ENCODE results near the gene FOXP1. TPM values are rescaled to one million over a fixed set of nuclear protein-coding genes. Genes with fewer than 3 reads are reported as not detected.

The FOXP1 gene
- total RNA-seq, 1 experiment from 2014 or later, result 22.1 TPM

DNA sequence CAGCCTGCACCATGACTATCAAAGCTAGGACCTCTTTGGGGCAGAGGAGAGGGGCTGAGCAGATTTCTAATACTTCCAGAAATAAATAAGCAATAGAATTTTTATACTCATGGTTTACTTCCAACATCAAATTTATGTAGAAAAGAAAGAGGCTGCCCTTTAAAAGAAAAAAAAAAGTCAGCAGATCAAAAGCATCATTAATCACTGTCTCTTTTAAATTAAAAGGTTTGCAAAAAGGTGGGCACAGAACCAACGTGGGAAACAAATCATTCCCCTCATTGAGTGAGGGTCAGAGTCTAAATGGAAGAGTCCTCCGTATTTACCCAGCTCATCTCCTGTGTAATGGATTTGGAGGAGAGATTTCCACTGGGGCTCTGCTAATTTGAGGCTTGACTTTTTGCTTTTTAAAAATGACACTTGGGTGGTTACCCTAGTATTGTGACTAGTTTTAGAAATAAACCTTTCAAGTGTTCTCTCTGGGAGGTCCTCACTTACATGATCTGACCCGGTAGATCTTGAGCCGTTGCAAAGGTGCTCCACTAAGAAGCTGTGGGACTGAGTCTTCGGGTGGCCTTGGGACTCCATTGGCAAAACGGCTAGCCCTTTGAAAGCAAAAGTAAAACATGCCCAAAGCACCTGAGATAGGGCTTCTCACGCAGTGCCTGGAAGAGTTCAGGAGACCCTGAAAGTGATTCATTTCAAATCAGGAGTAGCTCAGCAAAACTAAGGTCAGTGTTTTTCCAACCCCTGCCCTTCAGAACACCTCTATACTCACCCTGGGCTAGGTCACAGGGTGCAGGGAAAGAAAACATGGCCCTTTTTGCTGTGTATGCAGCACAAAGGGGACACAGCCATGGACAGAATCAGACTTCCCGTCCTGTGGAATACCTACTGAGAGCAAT is 320.9 kb downstream of the FOXP1 start:
- Histone ChIP-seq H3K27ac (no peak overlapping the region), H3K27me3 (replicated peaks) (no peaks in the 10 kb centered on the region), H3K36me3 (no peaks in the 10 kb centered on the region), H3K9me3 (replicated peaks) (no peaks in the 10 kb centered on the region), H3K4me3 (no peak overlapping the region), H3K4me1 (replicated peaks) (peaks cover 22% of the 10 kb centered on the region)
- DNase-seq (ENCODE audit: low read depth in 1 of 2, low spot score in 2 of 2), result no peak

DNA sequence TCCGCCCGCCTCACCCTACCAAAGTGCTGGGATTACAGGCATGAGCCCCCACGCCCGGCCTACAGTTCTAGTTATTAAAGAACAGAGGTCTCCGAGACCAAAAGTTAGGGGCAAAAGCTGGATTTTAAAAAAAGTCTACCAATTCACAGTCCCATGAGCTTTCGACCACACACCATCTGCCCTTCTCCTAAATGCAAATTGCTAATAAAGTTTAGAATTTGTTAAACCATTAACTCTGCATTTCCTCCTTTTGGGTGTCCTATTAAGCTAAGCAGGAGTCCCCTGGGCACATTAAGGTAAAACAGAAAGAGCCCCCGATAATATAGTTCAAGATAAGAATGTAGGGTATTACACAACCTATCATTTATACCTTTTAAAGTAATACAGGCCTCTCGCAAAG is 322.7 kb downstream of the FOXP1 start:
- no peak for DNase-seq (ENCODE audit: low read depth in 1 of 2, low spot score in 2 of 2)
- Histone ChIP-seq H3K27me3 (replicated peaks) (no peaks in the 10 kb centered on the region), H3K9me3 (replicated peaks) (no peaks in the 10 kb centered on the region), H3K4me1 (replicated peaks) (peaks cover 23% of the 10 kb centered on the region), H3K27ac (no peak overlapping the region), H3K4me3 (no peak overlapping the region), H3K36me3 (no peaks in the 10 kb centered on the region)

DNA sequence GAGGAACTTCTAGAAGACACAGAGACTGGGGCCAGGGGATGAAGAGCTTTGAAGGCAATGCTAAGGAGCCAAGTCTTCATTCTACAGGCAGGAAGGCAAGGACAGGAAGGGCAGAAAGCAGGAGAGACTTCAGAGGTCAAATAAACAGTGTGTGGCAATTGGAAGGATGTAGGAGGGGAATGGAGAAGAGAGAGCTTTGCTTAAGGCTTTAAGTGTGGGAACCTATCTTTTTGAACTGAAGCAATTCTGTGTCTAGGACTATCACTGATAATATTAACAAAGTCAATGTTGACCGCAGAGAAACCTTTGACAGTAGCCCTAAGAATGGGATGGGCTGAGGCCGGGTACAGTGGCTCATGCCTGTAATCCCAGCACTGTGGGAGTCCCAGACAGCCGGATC is 325.0 kb downstream of the FOXP1 start:
- no peaks in the 10 kb centered on the region for H3K9me3 ChIP-seq (replicated peaks)
- DNase-seq (ENCODE audit: low read depth in 1 of 2, low spot score in 2 of 2), result no peak
- no peaks in the 10 kb centered on the region for H3K36me3 ChIP-seq
- no peak overlapping the region for H3K27ac ChIP-seq
- H3K4me3 ChIP-seq, result no peak overlapping the region
- H3K27me3 ChIP-seq (replicated peaks), result no peaks in the 10 kb centered on the region
- H3K4me1 ChIP-seq (replicated peaks), result peaks cover 23% of the 10 kb centered on the region

DNA sequence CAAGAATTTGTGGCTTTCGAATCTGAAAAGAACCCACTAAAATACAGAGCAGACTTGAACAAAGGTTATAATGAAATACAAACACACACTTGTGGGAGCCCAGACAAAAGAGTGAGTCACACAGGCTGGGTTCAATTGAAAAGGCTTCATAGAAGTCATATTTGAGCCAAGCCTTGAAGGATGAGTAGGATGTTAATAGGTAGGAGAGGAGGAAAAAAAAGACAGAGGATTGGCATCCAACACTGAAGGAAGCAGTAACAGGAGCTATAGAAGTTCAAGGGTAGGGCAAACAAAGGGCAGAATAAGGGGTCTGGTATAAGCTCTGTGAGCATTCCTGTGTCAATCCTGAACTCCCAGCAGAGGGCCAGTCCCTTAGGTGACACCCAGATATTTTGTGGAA is 325.4 kb downstream of the FOXP1 start:
- Histone ChIP-seq H3K27me3 (replicated peaks) (no peaks in the 10 kb centered on the region), H3K27ac (no peak overlapping the region), H3K9me3 (replicated peaks) (no peaks in the 10 kb centered on the region), H3K4me1 (replicated peaks) (peaks cover 22% of the 10 kb centered on the region), H3K36me3 (no peaks in the 10 kb centered on the region), H3K4me3 (no peak overlapping the region)
- DNase-seq (ENCODE audit: low read depth in 1 of 2, low spot score in 2 of 2), result peak; percentile 56 to 75

DNA sequence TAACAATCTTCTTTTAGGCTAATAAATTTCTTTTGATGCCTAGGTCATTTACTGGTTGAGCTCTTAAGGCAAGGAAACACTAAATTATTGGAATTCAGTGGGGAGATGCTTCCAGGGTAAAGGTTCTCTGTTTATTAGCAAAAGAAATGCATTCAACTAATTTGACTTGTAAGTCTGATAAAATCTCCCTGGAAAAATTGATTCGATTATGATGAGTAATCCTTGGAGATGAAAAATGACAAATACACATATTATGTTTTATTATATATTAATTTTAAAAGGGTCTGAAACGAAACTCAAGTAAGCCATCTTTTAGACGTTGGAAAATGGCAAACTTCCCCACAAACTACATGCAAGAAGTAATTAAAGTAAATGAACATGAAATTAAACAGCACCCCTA is 328.0 kb downstream of the FOXP1 start:
- Histone ChIP-seq H3K36me3 (no peaks in the 10 kb centered on the region), H3K4me1 (replicated peaks) (peaks cover 31% of the 10 kb centered on the region), H3K27me3 (replicated peaks) (no peaks in the 10 kb centered on the region), H3K4me3 (no peak overlapping the region), H3K27ac (no peak overlapping the region), H3K9me3 (replicated peaks) (no peaks in the 10 kb centered on the region)
- DNase-seq (ENCODE audit: low read depth in 1 of 2, low spot score in 2 of 2), result no peak

DNA sequence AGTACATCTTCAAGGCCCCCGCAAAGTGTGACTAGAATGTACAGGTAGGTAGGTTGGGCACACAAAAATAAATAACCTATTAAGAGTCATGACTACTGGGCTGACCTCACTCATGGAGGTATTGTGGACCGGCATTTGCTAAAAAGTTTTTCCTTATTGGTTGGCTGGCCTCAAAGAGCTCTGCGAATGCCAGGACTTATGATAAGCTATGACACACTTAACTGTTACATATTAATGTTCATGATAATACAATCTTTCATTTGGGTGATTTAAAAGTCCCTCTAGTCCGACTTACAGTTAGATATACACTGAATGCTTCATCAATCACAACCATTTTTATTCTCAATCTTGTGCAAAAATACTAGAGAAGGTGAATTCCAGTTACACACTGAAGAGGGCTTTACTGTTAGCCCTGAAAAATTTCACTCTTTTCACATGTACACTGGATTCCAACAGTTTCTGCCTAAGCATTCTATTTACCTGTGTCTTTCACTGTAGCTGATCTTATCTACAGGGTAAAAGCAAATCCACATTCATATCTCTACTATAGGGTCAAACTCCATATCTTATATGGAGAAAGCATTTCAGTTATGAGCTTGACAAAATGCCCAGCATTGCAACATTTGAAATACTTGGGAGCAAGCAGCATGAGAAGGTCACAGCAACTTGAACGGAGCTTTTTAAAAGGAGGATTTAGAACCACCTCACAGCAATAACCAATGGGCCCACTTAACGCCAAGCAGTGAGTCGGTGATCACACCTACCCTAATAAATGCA is 329.1 kb downstream of the FOXP1 start:
- Histone ChIP-seq H3K27me3 (replicated peaks) (no peaks in the 10 kb centered on the region), H3K27ac (no peak overlapping the region), H3K4me1 (replicated peaks) (peaks cover 32% of the 10 kb centered on the region), H3K9me3 (replicated peaks) (no peaks in the 10 kb centered on the region), H3K36me3 (no peaks in the 10 kb centered on the region), H3K4me3 (no peak overlapping the region)
- no peak for DNase-seq (ENCODE audit: low read depth in 1 of 2, low spot score in 2 of 2)

DNA sequence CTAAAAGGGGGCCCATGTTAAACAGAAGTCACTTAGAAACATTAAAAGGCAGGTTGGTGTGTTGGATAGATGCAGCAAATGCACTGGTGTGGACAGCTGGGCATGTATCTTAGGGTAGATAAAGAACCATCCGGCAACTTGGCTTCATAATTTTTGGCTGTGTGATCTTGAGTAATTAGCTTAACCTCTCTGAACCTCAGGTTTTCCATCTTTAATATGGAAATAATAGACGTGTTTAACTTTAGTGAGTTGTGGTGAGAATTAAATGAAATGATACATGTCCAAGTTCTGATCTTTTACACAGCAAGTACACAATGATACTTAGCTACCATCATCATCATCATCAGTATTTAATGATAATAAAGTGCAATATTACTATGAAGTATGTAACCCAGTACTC is 330.4 kb downstream of the FOXP1 start:
- no peaks in the 10 kb centered on the region for H3K9me3 ChIP-seq (replicated peaks)
- H3K4me1 ChIP-seq (replicated peaks), result peaks cover 35% of the 10 kb centered on the region
- H3K27ac ChIP-seq, result no peak overlapping the region
- no peak for DNase-seq (ENCODE audit: low read depth in 1 of 2, low spot score in 2 of 2)
- no peak overlapping the region for H3K4me3 ChIP-seq
- H3K36me3 ChIP-seq, result no peaks in the 10 kb centered on the region
- no peaks in the 10 kb centered on the region for H3K27me3 ChIP-seq (replicated peaks)

DNA sequence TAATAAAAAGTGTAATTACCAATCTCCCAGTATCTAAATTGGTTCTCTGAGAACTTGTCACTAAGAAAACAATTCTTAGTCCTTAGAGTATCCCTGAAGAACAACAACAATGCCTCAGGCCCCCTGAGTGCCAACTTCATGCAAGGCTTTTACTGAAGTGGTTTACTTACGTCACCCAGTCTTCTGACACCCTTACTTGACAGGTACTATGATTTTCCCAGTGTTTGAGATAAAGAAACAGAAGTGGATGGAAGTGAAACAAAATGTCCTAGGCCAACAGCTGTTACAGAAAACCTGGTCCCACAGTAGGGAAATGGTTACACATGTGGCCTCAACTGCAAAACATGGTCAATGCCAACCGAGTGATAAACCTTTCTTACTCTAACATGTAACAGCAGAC is 331.1 kb downstream of the FOXP1 start:
- Histone ChIP-seq H3K27ac (0 out of 2 replicates have a peak overlapping the region, but pooled peaks have one; percentile 37), H3K4me3 (no peak overlapping the region), H3K27me3 (replicated peaks) (no peaks in the 10 kb centered on the region), H3K36me3 (no peaks in the 10 kb centered on the region), H3K4me1 (replicated peaks) (peaks cover 28% of the 10 kb centered on the region), H3K9me3 (replicated peaks) (no peaks in the 10 kb centered on the region)
- DNase-seq (ENCODE audit: low read depth in 1 of 2, low spot score in 2 of 2), result no peak

DNA sequence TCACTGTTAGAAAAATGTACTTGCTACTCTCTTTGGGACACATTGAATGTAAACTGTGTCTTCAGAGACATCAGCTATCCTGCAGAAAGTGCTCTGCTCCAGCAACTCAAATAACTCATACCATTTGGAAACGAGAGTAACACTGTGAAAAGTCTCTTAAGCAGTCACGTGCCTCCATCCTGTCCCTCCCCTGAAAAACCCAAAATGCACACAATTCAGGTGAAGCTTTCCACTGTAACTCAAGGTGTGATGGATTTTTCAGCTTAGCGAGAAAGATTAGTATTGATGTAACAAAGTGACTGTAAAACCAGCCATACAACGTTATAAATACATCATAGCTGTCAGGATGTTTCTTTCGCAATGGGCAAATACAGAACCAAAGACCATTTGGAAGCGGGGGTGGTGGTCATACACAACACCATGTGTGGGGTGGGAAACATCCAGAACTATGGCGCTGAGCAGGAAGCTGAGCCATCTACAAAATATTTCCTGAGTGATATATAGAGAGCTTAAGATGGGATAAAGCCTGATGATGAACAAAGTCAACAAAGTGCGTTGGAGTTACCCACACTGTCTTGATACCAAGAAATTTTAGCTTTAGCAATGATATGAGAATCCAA is 332.3 kb downstream of the FOXP1 start:
- Histone ChIP-seq H3K36me3 (no peaks in the 10 kb centered on the region), H3K4me3 (no peak overlapping the region), H3K27ac (peak overlapping the region; percentile 49), H3K9me3 (replicated peaks) (no peaks in the 10 kb centered on the region), H3K4me1 (replicated peaks) (peaks cover 28% of the 10 kb centered on the region), H3K27me3 (replicated peaks) (no peaks in the 10 kb centered on the region)
- peak; percentile 17 to 47 for DNase-seq (ENCODE audit: low read depth in 1 of 2, low spot score in 2 of 2)

DNA sequence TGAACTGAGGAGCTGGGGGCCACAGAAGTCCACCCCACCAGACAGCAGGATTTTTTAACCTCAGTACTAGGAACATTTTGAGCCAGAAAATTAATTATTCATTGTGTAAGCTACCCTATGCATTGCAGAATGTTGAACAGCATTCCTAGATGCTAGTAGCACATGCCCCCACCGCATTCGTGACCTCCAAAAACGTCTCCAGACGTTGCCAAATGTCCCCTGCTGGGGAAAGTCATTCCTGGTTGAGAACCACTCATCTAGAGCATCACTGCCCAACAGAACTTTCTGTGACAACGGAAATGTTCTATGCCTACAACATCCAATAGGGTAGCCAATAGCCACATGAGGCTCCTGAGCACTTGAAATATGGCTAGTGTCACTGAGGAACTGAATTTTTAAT is 333.5 kb downstream of the FOXP1 start:
- H3K4me3 ChIP-seq, result no peak overlapping the region
- no peak for DNase-seq (ENCODE audit: low read depth in 1 of 2, low spot score in 2 of 2)
- no peaks in the 10 kb centered on the region for H3K9me3 ChIP-seq (replicated peaks)
- peaks cover 30% of the 10 kb centered on the region for H3K4me1 ChIP-seq (replicated peaks)
- H3K27me3 ChIP-seq (replicated peaks), result no peaks in the 10 kb centered on the region
- H3K36me3 ChIP-seq, result no peaks in the 10 kb centered on the region
- no peak overlapping the region for H3K27ac ChIP-seq

DNA sequence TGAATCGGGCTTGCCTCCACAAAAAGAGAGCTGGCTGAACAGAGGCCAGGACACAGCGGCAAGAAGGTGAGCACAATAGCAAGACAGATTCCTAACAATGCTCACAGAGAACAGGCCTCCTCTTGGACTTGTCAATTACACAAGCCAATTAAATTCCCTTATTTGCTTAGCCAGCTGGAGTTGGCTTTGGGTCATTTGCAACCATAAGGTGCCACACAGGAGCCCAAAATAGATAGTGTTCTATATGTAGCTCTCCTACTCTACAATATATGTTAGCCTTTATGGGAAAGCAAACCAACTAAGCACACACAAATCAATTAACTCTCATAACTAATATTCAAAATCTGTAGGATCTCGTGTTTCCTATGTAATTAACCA is 335.6 kb downstream of the FOXP1 start:
- Histone ChIP-seq H3K36me3 (no peaks in the 10 kb centered on the region), H3K27ac (no peak overlapping the region), H3K9me3 (replicated peaks) (no peaks in the 10 kb centered on the region), H3K4me1 (replicated peaks) (peaks cover 41% of the 10 kb centered on the region), H3K4me3 (no peak overlapping the region), H3K27me3 (replicated peaks) (no peaks in the 10 kb centered on the region)
- DNase-seq (ENCODE audit: low read depth in 1 of 2, low spot score in 2 of 2), result no peak

DNA sequence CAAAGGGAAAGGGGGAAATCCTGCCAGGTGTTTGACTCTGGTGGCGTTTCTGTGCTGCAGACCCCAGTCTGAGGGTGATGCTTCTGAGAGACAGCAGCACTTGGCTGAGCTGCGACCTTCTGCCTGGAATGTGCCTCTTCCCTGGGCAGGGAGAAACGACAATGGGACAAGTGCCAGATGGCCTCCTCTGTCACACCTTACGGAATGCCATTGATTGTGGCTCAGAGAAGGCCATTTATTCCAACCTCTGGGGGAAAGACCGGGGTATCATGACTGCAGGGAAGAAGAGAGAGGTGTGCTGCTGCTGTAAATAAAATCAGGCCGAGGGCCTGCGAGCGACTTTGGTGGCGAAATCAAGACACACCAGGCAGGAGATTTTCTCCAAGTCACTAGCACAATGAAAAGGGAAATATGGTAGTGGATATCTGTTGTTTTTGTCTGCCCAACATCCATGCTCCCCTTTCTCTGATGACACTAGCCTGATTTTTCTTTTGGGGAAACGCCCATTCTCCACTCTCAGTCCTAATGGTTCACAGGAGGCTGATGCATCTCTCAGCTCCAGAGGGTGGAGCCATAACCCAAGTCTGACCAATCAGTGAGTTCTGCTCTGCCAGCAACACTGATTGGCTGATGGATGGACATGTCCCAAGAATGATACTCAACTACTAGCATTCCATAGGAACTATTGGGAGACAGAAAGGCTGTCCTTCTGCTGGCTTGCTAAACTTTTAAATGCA is 336.1 kb downstream of the FOXP1 start:
- no peak for DNase-seq (ENCODE audit: low read depth in 1 of 2, low spot score in 2 of 2)
- H3K4me1 ChIP-seq (replicated peaks), result peaks cover 37% of the 10 kb centered on the region
- H3K27ac ChIP-seq, result no peak overlapping the region
- no peaks in the 10 kb centered on the region for H3K9me3 ChIP-seq (replicated peaks)
- no peaks in the 10 kb centered on the region for H3K27me3 ChIP-seq (replicated peaks)
- no peak overlapping the region for H3K4me3 ChIP-seq
- H3K36me3 ChIP-seq, result no peaks in the 10 kb centered on the region

DNA sequence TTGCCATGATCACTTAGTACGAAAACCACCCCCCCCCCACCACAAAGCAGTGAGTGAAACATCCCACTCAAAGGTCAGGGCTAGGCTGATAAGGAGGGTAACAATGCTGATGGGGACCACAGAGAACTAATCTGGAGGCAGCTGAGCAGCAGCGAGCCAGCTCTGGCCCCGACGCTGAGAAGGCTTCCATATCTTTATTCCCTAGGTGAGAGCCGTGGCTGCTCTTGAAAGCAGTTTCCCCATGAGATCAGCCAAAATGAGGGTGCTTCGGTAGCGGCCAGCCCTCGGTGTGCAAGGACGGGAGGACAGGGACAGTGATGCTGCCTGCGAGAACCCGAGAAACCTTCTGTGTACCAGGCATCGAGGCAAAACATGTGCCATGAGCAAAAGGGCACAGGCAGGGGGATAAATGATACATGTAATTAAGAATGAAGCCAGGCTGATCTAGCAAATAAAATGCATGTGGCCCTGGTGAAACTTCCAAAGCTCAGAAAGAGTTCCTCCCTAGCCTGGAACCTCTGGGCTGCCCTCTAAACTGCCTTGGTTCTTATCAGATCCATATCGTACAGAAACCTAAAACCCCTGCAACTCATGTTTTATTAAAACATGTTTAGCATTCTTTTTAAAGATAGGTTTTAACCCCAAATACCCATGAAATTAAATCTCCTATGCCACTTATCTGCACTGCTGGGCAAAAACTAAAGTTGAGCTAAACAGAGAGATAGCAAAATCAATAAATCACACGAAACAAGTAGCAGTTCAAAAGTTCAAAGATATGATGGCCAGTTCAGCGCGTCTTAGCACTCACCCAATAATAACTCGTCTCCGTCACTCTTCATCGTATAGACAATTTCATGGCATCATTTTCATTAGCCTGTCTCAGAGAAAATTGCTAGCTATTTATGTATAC is 337.3 kb downstream of the FOXP1 start:
- H3K9me3 ChIP-seq (replicated peaks), result no peaks in the 10 kb centered on the region
- H3K36me3 ChIP-seq, result no peaks in the 10 kb centered on the region
- H3K27me3 ChIP-seq (replicated peaks), result no peaks in the 10 kb centered on the region
- no peak overlapping the region for H3K27ac ChIP-seq
- peaks cover 25% of the 10 kb centered on the region for H3K4me1 ChIP-seq (replicated peaks)
- H3K4me3 ChIP-seq, result no peak overlapping the region
- DNase-seq (ENCODE audit: low read depth in 1 of 2, low spot score in 2 of 2), result no peak
